Glomerular visceral epithelial cell (primary cell): Measurements from ENCODE around the gene SMAGP.
"Not testable (repeated sequence)": the region's sequence is repeated elsewhere in the genome, so short reads cannot be mapped to it uniquely, and the experiment has no call there.

Source experiments
- DNase-seq: peaks from one replicate; pipeline ENCODE4 v3.0.0-alpha.2; 2016; ENCODE audit errors: extremely low spot score

SMAGP gene

DNA sequence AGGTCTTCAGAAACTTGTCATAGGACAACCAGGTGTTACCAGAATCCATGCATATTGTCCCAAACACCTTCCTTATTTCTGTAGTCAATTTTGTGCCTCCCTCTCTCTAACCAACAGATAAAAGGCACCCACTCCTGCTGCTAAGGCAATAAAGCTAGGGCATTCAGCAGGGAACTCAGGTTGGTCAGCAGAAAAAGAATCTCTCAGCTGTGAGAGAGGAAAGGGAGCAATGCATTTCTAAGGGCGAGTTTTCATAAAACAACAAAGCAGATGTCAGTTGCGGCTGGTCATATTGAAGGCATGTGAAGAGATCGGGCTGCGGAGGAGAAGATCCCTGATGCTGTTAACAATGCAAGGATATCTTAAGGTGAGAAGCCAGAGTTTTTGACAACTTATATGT lies 45.0 kb downstream of the SMAGP start:
- DNase-seq = no peak

DNA sequence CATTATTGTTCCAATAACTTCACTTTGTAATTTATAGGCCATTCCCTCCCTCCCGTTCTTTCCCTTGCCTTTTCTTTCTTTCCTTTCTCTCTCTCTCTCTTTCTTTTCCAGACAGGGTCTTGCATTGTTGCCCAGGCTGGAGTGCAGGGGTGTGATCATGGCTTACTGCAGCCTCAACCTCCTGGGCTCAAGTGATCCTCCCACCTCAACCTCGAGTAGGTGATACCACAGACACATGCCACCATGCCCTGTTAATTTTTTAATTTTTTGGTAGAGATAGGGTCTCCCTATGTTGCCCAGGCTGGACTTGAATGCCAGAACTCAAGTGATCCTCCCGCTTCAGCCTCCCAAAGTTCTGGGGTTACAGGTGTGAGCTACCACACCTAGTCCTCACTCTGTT lies 45.6 kb downstream of the SMAGP start:
- DNase-seq = no peak

DNA sequence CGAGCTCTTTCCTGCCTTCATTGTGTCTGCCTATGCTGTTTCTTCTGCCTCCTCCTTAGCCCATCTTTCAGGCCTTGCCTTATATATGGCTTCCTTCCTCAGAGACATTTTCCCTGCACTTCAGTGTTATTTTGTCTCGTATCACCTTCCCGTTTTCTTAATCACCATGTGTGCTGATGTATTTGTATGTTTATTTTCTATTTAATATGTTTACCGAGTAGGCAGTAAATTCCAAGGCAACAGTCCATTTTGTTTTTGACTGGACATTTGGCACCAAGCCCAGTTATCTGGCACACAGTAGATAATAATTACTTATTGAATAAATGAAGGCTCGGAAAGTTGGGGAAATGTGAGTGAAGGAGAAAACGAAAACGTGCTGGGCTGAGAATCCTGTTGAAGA lies 47.8 kb downstream of the SMAGP start:
- DNase-seq = no peak

DNA sequence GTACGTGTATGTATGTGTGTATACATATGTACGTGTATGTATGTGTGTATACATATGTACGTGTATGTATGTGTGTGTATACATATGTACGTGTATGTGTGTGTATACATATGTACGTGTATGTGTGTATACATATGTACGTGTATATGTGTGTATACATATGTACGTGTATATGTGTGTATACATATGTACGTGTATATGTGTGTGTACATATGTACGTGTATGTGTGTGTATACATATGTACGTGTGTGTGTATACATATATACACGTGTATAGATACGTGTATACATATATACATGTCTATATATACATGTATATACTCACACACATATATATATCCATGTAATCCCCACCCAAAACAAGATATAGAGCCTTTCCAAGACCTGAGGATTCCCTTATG lies 50.4 kb downstream of the SMAGP start:
- not testable (repeated sequence) for DNase-seq

DNA sequence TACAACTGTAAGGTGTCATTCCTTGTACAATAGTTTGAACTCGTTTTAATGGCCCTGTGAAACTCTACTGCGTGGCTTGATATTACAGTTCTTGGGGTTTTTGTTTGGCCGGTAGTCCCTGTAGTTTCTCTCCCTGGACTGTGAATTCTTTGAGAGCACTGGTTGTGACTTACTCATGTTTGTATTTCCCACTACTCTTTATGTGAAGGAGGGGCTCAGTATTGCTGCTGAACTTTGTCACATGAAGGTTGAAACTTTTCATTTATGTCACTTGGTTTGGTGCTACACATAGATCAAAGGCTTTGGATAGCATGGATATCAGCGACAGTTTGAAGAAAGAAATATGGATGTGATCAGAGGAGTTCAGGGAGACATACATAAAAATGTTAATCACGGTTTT lies 50.9 kb downstream of the SMAGP start:
- DNase-seq = no peak

DNA sequence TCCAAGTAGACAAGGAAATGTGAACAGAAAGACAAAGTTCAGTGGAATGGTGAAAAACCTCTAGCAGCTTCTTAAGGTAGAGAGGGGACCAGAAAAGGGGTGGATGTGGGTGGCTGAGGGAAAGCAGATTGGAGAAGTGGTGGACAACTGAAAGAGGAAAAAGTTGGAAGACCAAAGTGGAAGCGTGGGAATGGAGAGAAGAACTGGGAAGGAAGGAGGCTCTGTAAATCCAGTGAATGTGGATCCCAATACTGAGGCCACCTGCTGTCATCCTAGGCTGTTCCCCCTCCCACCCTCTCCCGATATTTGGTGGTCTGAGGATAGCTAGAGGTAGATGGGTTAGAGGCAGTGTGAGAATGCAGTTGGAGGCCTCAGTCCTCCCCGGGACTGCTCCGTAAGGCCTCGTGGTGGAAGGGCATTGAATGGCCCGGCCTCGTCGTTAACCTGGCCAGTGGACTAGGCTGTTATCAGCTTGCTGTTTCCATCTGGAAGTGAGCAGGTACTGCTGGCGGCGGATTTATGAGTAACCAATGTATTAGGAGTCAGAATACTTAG lies 51.5 kb downstream of the SMAGP start:
- DNase-seq = peak; percentile 17

DNA sequence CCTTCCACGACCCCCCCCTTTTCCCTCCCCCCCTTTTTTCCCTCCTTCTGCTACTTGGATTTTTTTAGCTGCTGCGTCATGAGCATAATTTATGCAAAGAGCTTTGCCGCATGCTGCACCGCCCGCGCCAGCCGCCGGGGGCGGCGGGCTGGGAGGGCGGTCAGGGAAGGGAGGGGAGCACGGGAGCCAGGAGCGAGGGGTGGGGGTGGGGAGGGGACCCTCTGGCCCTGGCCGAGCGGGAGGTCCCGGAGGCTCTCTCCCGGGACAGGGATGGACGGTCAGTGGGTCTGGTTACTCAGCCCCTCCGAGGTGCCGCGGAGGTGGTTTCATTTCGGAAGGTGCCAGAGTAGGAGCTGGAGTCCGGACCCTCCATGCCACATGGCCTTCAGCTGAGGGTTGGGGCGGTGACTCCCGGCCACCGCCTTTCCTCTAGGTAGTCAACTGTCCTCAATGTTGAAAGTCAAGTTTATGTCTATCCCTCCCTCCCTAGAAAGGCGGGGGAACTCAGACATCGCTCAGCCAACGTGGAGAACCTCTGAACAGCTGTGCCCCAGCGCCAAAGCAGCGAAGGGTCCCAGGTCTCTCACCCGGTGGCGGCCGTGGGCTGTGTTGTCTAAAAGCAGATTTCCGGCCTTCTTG lies 52.1 kb downstream of the SMAGP start, which contains the start of gene POU6F1:
TSS of gene POU6F1 (minus strand) at position 95 of the 639 bp plus-strand sequence. CDS start 11,226 bp downstream, outside the sequence.
- peak; percentile 81 for DNase-seq

DNA sequence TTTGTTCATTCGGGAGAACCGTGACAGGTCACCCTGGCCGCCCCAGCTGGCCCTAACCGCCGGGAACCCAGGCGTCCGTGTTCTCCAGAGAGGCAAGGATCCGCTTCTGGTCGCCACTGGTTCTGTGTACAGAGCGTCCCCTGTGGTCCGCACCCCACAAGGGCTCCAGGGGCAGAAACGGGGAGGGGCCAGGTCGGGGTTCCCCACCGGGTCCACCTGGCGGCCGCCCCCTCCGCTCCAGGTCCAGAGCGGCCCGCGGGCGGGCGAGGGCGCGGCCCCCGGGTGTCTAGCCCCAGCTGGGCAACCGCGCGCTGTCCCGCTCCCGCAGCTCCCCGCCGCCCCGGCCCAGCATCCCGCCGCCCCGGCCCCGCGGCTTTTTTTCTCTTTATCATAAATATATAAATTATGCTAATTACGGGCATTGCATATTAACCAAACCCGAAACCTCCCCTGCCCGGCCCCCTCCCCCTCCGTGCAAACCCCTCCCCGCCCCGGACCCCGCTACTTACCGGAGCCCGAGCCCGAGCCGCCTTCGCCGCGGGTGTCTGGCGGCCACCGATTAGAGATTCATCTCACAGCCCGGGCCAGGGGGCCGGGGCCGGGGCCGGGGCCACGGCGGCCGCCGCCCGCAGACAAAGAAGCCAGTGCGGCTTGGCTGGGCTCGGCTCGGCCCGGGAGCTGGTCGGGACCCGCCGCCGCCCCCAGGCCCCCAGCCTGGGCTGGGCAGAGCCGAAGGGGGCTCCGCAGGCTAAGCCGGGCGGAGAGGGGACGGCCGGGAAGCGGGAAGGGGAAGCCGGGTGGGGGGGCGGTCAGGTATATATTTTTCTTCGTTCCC lies 52.9 kb downstream of the SMAGP start:
- peak; percentile 45 for DNase-seq

DNA sequence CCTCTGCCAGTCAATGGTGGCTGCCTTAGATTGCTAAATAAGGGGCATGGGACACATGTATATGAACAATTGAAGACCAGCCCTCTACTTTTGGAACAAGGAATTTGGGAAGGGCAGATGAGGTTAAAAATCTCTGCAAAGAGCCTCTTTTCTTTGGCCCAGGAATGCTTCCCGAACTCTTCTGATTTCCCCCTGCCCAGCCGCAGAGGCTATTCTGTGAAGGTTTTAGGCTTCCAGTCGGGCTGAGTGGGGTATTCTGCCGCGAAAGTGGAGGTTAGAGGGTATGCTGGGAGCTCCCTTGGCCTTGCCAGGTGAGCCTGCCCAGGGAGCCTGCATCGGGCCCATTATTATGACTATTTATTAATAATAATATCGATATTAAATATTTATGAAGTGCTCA lies 53.6 kb downstream of the SMAGP start:
- no peak for DNase-seq

DNA sequence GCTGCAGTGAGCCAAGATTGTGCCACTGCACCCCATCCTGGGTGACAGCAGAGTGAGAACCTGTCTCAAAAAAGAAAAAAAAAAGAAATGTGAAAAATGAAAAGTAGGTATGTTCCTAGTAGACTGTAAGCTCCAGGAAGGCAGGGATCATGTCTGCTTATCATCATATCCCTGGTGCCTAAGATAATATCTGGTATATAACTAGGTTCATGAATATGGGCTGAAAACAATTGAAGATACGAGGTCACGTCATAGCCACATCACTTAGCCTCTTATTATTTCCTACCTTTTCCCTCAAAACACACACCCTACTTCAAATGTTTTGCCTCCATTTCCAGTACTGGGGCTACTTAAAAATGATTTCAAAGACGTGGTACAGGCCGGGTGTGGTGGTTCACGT lies 55.3 kb downstream of the SMAGP start:
- no peak for DNase-seq

DNA sequence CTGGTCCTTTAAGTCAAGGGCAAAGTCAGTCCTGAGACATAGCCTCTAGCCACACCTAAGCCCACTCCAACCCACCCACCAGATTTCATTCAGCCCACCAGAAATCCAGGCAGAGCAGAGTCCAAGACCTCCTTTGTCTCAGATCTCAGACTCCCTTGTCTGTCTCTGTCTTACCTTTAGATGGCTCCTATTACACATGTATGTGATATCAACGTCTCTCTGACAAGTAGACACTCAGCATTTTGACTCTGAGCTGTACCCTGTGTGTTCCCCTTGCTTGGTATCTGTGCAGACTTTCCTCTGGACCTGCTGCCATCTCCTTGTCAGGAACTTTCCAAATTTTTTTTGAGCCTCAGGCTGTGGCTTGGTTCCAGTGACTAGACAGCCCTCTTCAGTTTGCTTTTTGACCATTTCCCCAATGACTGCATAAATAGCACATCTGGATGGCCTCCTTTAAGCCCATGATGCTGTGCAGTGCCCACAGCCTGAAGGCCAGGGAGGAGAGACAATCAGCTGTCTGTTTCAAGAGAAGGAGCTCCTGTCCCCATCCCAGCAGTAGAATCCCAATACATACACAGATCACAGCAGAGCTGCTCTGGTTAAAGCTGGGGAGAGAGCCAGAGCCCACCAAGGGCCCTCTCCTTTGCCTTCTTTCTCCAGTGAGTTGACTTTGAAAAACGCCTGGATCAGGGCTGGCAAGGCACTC lies 59.4 kb downstream of the SMAGP start:
- DNase-seq = no peak

DNA sequence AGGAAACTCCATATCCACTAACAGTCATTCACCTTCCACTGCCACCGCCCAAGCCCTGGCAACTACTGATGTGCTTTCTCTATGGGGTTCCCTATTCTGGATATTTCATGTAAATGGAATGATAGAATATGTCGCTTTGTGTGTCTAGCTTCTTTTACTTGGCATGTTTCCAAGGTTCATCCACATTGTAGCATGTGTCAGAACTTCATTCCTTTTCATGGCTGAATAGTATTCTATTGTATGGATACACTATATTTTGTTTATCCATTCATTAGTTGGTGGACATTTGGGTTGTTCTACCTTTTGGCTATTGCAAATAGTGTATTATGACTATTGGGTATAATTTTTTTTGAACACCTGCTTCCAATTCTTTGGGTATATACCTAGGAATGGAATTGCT lies 61.0 kb downstream of the SMAGP start:
- no peak for DNase-seq

DNA sequence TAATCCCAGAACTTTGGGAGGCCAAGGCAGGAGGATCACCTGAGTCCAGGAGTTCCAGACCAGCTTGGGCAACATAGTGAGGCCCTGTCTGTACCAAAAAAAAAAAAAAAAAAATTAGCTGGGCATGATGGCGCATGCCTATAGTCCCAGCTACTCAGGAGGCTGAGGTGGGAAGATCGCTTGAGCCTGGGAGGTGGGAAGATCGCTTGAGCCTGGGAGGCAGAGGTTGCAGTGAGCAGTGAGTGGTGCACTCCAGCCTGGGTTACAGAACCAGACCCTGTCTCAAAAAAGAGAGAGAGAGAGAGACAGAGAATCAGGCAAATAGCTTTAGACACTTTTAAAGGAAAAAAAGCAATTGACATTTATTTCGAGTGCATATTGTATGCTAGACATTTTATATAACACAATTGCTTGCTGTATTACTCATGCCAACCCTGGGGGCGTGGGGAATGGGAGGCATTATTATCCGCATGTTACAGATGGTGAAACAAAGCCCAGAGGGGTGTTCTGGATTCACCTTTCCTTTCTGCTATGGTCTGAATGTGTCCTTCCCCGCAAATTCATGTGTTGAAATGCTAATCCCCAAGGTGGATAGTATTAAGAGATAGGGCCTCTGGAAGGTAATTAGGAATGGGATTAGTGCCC lies 62.1 kb downstream of the SMAGP start:
- no peak for DNase-seq

DNA sequence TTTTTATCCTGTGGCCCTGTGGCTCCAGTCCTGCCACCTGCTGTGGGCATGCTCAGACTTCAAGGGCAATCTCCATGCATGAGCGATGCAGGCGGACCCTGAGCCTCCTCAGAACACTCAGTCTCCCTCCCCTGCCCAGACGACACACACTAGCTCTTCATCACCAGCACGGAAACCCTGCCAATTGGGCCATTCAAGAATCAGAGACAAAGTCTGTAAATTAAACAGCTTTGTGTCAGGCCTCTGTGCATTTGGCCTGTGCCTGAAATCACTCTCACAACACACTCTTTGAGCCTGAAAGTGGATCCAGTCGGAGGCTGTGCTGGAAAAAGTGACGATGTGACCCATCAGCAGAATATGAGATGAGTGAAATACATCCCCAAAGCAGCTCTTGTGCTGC lies 64.9 kb downstream of the SMAGP start:
- DNase-seq = no peak

DNA sequence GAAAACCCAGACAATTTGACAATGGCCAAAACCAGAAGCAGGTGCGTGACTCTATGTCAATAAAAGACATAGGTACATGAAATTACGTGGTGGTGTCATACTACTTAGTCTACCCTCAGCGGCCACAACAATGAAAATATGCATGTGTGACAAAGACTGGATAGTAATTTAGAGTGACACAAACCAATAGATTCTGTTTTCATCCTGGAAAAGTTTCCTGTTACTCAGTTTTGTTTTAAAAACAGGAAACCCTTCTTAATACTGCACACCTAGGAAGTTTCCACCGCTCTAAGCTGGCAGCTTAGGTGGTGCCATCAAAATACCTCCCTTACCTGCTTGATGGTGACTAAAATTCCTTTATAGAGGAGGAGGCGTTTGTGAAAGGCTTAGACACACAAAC lies 67.5 kb downstream of the SMAGP start:
- DNase-seq = no peak

DNA sequence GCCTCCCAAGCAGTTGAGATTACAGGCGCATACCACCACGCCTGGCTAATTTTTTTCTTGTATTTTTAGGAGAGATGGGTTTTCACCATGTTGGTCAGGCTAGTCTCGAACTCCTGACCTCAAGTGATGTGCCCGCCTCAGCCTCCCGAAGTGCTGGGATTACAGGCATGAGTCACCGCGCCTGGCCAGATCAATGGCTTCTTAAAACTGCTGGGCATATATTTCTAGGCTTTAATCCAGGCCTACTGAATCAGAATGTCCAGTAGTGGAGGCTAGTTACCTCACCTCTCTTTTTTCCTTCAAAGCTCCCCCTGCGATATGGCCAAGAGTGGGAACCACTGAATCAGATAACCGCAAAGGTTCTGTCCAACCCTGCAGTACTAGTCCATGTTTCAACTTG lies 69.4 kb downstream of the SMAGP start:
- DNase-seq = peak; percentile 25

DNA sequence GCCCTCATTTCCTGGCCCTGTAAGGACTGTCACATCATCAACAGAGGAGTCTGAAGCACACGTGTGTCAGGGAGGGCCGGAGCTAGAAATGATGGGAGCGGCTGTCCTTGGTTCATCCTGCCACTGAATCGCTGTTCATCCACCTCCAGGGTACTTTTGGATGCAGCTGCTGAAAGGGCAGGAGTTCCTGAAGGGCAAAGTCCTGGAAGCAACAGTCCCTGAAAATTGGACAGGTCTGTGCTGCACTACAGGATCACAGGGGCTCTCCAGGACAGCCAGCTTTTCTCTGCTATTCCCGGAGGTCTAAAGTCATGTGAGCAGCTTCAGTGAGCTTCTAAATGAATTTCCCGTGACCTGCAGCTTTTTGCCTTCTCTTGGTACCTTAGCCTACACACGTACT lies 70.1 kb downstream of the SMAGP start:
- DNase-seq = no peak

DNA sequence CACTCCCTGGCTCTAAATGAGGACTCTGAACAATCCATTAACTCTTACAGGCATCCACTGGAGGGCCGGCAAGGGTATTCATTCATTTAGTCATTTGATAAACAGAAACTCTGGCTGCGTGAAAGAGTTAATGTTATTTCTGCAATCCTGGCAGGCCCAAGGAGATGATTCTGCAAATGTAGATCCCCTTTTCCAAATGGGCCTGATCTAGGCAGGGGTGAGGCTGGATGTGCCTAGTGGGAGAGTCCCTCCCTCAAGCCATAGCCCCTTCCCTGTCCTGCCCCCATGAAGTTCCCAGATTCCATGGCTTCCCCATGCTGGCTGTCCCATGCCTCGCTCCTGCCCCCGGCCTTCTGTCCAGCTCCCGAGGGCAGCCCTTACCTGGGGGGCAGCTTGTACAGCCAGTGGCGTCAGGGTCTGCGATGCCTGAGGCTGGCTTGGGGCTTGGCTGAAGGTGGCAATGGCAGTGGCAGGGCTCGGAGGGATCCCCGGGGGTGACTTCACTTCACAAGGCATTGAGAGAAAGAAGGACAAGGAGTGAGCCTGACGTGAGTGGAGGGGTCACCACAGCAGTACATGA lies 70.8 kb downstream of the SMAGP start:
- DNase-seq = no peak

DNA sequence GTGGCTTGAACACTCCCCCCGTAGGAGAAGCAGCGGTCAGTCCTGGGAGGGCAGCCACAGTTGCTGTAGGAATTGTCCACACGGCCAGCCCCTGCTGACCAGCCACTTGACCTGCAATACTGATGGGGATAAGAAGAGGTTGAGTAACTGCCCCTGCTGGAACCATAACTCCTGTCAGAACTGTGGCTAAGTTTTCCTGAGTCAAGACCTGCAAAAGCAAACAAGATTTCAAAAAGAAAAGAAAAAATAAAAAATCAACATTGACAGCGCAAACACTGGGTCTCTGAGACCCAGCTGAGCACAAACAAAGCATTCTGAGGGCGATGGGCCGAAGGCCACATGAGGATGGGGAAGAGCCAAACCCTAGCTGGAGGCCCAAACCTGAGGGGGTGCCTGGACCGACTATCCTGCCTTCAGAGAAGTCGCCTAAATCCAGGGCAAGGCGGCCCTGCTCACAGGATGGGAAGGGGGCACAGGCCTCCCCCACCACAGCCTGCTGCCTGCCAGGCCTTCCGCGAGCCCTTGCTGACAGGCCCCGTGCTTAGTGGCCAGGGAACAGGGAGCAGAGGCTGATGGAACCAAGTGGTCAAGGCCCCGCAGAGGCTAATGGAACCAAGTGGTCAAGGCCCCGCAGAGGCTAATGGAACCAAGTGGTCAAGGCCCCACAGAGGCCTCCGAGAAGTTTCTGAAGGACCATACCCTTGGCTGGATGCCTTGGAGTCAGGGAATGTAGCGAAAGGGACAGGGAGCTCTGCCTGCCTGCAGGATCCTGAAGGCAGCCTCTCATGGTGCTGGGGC lies 71.4 kb downstream of the SMAGP start:
- no peak for DNase-seq

DNA sequence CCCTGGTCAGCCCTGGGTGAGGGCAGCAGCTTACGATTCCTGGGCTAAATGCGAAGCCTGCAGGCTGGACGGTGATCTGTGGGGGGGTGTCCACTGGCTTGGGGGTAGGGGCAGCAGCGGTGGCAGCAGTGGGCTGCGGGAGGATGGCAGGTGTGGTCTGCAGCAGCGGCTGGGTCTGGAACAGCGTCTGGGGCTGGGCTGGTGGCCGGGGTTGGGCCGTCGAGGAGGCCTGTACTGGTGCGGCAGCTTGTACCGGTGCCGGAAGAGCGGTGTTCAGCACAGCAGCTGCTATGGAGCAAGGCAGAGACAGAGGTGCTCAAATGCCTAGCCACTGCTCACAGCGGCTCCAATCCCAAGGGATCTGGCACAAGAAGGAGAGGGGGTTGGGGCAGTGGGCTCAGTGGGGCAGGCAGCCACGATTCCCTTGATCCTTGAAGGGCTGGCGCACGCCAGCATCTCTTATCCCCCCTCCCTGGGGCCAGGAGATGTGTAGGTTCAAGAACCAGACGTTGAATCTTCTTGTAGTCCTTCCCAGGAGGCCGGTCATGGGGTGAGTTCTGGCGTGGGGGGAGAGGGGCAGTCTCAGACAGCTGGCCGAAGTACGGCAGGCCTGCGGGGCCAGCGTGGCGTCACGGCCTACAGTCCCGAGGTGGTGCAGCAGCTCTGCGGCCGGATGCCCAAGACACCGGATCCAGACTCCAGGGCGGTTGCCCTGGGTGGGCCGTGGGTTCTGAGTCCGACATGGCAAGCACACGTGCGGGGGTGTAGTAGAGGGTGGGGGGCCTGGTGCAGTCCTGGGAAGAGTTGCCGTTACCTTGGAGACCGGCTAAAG lies 72.3 kb downstream of the SMAGP start:
- DNase-seq = no peak
